Stromal cell of bone marrow (primary cell): ENCODE data around the gene SP2.

Experiments
- DNase-seq: peaks from one replicate; pipeline ENCODE4 v3.0.0-alpha.2; 2012; ENCODE audit warnings: low read depth

The SP2 gene

GRCh38 chr17:47895856-47896671, at the start of gene SP2:
Gene SP2, plus strand, starts transcription at chr17:47896236. Its CDS starts 51 bp downstream, at chr17:47896287.
- peak; percentile 100 for DNase-seq

GRCh38 chr17:47846716-47847340, 49.2 kb upstream of the SP2 start:
- no peak for DNase-seq

DNA sequence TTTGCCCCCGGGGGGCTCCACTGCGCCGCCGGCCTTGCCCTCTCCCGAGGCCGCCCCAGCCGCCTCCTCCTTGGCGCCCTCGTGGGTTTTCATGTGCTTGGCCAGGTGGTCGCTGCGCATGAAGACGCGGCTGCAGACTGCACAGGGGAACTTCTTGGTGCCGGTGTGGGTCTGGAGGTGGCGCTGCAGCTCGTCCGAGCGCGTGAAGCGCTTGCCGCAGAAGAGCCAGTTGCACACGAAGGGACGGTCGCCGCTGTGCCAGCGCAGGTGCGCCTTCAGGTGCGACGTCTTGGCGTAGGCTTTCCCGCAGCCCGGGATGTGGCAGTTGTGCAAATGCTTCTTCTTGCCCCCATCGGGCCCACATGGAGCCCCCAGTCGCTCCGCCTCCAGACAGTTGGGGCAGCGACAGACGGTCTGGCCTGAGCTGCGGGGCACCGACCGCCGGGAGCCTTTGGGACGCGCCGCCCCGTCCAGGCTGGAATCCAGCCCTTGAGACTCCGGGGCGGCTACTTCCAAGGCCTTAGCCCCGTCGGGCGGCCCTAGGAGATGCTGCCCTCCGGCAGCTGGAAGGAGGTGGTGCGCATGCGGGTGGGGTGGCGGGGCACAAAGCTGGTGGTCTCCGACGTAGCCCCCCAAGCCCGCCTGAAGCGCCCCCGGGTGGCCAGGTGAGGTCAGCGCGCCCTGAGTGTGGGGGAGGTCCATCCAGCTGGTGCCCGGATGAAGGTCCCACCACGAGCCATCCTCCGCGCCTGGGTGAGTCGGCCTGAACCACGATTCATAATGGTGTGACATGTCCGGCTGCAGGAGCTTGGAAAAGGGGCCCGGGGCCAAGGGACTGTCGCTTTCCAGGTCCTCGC, 48.5 kb upstream of the SP2 start:
- no peak for DNase-seq

DNA sequence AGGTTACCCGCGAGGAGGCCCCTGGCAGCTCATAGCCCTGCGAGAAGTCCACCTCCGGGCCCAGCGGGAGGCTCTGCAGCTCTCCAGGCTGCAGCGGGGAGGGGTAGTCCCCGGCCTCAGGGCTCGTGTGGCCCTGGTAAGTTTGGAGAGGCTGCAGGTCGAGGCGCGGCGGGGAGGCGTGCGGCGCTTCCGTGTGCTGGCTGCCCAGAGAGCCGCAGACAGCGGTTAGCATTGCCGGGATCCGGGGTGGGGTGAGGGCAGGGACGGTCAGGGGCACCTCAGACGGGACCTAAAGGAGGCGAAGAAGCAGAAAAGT, 47.9 kb upstream of the SP2 start:
- DNase-seq, result no peak

- no peak for DNase-seq
These were observed 45.7 kb upstream of the SP2 start for GRCh38 chr17:47850373-47850691.

DNA sequence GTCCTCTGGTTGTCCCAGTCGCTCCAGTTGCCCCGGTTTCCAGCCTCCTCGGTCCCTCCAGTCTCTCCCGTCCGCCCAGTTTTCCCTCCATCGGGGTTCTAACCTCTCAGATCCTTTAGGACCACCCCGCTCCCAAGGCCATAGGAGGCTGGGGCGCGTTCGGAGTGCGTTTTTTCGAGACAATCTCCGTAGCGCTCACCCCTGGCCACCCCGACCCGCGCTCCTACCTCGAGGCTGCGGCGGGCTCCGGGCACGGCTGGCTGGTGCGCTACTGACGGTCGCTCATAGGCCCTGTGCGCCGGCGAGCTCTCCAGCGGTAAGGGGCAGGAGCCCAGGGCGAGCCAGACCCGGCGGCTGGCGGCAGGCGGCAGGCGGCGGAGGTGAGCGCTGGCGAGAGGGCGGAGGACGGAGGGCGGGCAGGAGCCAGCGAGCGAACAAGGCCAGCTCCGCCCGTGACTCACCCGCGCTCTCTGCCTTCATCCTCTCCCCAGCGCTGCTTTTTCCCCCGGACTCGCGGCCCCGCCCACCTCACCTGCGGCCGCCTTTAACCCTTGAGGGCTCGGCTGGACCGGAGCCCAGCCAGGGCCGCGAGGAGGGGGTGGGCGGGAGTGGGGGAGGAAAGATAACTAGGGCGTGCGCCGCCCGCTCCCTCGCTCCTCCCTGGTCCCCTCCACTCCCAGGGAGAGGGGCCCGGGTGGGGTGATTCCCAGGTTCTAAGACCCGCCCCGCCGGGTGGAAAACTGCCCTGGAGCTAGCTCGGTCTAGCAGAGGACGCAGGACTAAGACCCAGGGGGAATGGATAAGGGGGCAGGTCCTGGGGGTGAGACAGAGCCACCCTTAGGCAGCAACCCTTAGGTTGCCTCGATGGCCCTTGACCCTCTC, 45.1 kb upstream of the SP2 start, which contains the start of gene SP6:
TSS of gene SP6 (minus strand) at position 472 of the 882 bp plus-strand sequence. CDS start 2,734 bp downstream, outside the sequence.
- peak; percentile 17 for DNase-seq

DNA sequence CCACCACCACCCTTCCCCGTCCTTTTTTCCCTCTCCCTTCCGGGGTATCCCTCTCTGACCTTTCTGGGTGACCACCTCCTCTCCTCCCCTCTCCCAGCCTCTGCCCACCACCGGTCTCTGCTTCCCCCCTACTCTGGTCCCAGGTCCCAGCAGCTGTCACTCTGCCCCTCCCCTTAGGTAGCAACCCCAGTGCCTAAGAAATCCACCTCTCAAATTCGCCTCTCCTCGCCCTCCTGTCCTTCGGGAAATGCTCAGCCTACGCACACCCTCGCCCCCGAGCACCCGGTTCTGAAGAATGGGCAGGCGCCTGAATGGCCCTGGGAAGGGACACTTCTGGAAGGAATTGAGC, 44.3 kb upstream of the SP2 start:
- no peak for DNase-seq

- no peak for DNase-seq
These were observed 43.7 kb upstream of the SP2 start for GRCh38 chr17:47852113-47852949.

GRCh38 chr17:47853616-47854015, 42.4 kb upstream of the SP2 start:
- no peak for DNase-seq

GRCh38 chr17:47855737-47856136, 40.3 kb upstream of the SP2 start:
- DNase-seq, result no peak

GRCh38 chr17:47856830-47857229, 39.2 kb upstream of the SP2 start:
- DNase-seq, result no peak

DNA sequence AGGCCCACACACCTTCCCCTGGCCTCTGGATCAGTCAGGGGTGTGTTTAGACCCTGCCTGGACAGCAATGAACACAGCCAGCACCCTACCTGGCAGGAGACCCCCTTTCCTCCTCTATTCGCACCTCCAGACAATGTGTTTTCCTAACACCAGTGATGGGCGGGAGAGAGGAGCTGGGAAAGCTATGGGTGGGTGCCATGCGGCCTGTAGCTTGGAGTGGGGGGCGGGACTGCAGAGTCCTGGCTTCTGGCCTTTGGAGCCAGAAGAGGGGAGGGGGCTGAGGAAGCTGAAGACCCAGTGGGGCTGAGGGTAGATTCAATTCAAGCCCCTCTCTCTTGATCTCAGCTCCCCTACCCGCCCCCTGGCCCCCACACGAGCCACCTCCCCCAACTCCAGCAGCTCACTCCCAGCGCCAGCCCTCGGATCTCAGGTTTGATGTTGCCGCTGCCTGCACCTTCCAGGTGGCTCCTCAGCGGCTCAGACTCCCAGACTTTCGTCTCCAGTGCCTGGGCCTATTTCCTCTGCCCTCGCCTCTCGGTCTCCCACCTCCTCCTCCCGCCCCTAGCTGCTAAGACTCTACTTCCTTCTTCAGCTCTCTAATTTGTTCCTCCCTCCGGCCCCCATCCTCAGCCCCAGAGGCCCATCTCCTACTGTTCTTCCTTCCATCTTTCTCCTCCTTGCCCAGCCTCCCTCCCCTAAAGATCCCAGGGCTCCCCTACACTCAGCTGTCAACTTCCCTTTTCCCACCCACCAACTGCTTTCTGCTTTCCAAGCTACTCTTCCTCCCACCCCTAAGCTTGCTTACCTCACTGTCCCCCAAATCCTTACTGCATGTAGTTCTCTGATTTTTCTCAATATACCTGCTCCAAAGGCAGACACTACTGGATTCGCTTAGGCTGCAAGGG, 38.2 kb upstream of the SP2 start:
- DNase-seq, result no peak

DNA sequence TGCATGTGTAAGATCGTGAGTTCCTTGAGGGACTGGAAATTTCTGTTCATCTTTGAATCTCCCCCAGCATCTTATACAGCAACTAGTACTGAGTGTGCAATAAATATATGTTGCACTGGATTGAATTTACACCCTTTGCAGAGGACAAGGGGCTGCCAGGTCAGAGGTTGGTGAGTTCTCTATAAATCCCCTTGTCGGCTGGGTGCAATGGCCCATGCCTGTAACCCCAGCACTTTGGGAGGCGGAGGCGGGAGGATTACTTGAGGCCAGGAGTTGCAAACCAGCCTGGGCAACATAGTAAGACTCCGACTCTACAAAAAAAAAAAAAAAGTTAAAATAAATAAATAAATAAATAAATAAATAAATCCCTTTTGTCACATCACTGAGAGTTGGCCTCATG, 35.6 kb upstream of the SP2 start:
- DNase-seq, result no peak

GRCh38 chr17:47862621-47863440, 33.2 kb upstream of the SP2 start:
- DNase-seq, result peak; percentile 64

DNA sequence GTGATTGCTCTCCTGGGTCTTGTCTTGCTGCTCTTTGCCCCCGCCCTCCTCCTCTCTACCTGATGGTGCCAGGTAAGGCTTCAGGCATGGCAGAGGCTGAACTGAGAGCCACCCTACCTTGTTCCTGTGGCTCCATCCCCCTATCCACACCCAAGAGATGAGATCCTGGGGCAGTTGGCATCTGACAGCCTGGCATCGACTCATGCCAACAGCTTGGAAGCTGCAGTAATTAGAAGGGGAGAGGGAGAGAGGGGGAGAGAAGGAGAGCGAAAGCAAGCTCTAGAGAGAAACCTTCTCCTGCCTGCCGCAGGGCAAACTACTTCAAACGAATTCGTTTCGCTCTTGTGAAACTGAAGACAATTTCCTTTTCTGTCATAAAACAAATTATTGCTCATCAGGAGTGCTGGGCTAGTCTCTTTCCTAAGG, 31.2 kb upstream of the SP2 start:
- no peak for DNase-seq

DNA sequence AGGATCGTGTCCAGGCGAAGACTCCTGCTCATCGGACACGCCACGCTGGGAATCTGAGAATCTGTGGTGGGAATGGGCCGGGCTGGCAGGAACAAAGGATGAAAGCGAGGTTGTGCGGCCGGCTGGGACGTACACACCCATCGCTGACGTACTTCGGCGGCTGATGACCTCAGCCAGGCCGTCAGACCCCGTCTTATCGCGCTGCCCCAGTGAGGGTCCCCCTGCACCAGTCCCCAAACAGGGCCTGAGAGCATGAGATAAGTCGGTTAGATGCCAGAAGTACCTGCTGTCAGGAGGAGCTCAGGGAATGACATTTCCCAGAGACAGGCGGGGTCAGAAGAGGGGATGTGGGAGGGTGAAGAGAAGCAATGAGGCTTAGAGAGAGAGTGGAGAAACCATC, 29.1 kb upstream of the SP2 start:
- no peak for DNase-seq

GRCh38 chr17:47867813-47868533, 28.1 kb upstream of the SP2 start:
- no peak for DNase-seq

- DNase-seq, result no peak
These were observed 26.9 kb upstream of the SP2 start for GRCh38 chr17:47869114-47869513.
